Hepatocyte (in vitro differentiated cells): Measurements from ENCODE around the gene NDUFA8. TPM values are rescaled to one million over a fixed set of nuclear protein-coding genes. Genes with fewer than 3 reads are reported as not detected.

Experiments
- DNase-seq: peaks from one replicate; pipeline ENCODE4 v3.0.0-alpha.2; 2016; ENCODE audit warnings: low spot score
- H2AFZ ChIP-seq: fragments of 200-600 bp; sonication (generic); 2 replicates; pipeline ENCODE4 v1.6.0; 2016; ENCODE audit warnings: antibody characterized with exemption, mild to moderate bottlenecking
- H3K27ac ChIP-seq: fragments of 200-600 bp; sonication (generic); 2 replicates; pipeline ENCODE4 v1.5.1; 2016; ENCODE audit warnings: mild to moderate bottlenecking
- H3K27me3 ChIP-seq: fragments of 200-600 bp; sonication (generic); 2 replicates; pipeline ENCODE4 v1.6.1; 2016
- H3K36me3 ChIP-seq: fragments of 200-600 bp; sonication (generic); replicated peaks from 2 replicates; pipeline ENCODE4 v1.5.1; 2016; ENCODE audit warnings: low read depth; ENCODE audit not compliant: insufficient read depth
- H3K4me1 ChIP-seq: fragments of 200-600 bp; sonication (generic); 2 replicates; pipeline ENCODE4 v1.5.1; 2016; ENCODE audit warnings: mild to moderate bottlenecking, moderate library complexity; ENCODE audit not compliant: insufficient read depth
- H3K4me2 ChIP-seq: fragments of 200-600 bp; sonication (generic); 2 replicates; pipeline ENCODE4 v1.6.0; 2016
- H3K4me3 ChIP-seq: fragments of 200-600 bp; sonication (generic); 2 replicates; pipeline ENCODE4 v1.5.1; 2016; ENCODE audit warnings: mild to moderate bottlenecking
- H3K79me2 ChIP-seq: fragments of 200-600 bp; sonication (generic); 2 replicates; pipeline ENCODE4 v1.6.0; 2017; ENCODE audit warnings: mild to moderate bottlenecking
- H3K9me2 ChIP-seq: fragments of 200-600 bp; sonication (generic); replicated peaks from 2 replicates; pipeline ENCODE4 v1.6.0; 2017; ENCODE audit warnings: mild to moderate bottlenecking; ENCODE audit not compliant: insufficient read depth
- H3K9me3 ChIP-seq: fragments of 200-600 bp; sonication (generic); 2 replicates; pipeline ENCODE4 v1.5.1; 2016; ENCODE audit warnings: low read depth, mild to moderate bottlenecking
- H4K20me1 ChIP-seq: fragments of 200-600 bp; sonication (generic); 2 replicates; pipeline ENCODE4 v1.6.0; 2016; ENCODE audit warnings: mild to moderate bottlenecking; ENCODE audit not compliant: insufficient read depth, poor library complexity, severe bottlenecking
- EZH2 ChIP-seq: fragments of 200-600 bp; sonication (generic); IDR thresholded peaks from 2 replicates; pipeline ENCODE4 v1.6.1; 2016; ENCODE audit warnings: antibody characterized with exemption, mild to moderate bottlenecking, borderline replicate concordance
- EZH2phosphoT487 ChIP-seq: fragments of 200-600 bp; sonication (generic); IDR thresholded peaks from one replicate; pipeline ENCODE4 v1.6.1; 2018; ENCODE audit warnings: antibody characterized with exemption, mild to moderate bottlenecking, low read depth, moderate library complexity; ENCODE audit not compliant: unreplicated experiment, severe bottlenecking
- WGBS: methylation state at CpG from one replicate; pipeline ENCODE4 v1.1.6; 2016; ENCODE audit warnings: low lambda C conversion rate; ENCODE audit errors: missing lambda C conversion rate; 5-methylcytosine and 5-hydroxymethylcytosine counted together
- polyA plus RNA-seq: library from polyadenylated mRNA; unstranded; fragments of >200 nt; fragmentation: Nextera tagmentation; extraction: Ambion mirVana; gene quantifications from 2 replicates; pipeline ENCODE4 v1.2.1, GENCODE V29; 2016
- total RNA-seq: library from RNA; depleted of rRNA; stranded (reverse); fragments of >200 nt; gene quantifications from 2 replicates; pipeline ENCODE4 v1.2.3, GENCODE V29; 2014
- TF ChIP-seq, protein P1 (sequence below): fragments of 200-600 bp; sonication (generic); IDR thresholded peaks from 2 replicates; pipeline ENCODE4 v1.5.1; 2016; ENCODE audit warnings: antibody characterized with exemption, mild to moderate bottlenecking; ENCODE audit not compliant: poor library complexity

Gene NDUFA8
- total and polyA plus RNA-seq, 2 experiments from 2014 or later = 46.4 to 113 TPM

GRCh38 chr9:122128969-122129343 lies 30.6 kb downstream of the NDUFA8 start:
- Histone ChIP-seq H3K36me3 (no peaks in the 10 kb centered on the region), H3K9me2 (no peaks in the 10 kb centered on the region), H4K20me1 (no peaks in the 10 kb centered on the region), H3K4me3 (no peak overlapping the region), H3K79me2 (no peaks in the 10 kb centered on the region), H3K4me2 (no peak overlapping the region), H3K27me3 (peaks cover 44% of the 10 kb centered on the region), H3K4me1 (peaks cover 12% of the 10 kb centered on the region), H2AFZ (no peak overlapping the region), H3K27ac (no peak overlapping the region), H3K9me3 (no peaks in the 10 kb centered on the region)
- TF ChIP-seq, protein P1, sequence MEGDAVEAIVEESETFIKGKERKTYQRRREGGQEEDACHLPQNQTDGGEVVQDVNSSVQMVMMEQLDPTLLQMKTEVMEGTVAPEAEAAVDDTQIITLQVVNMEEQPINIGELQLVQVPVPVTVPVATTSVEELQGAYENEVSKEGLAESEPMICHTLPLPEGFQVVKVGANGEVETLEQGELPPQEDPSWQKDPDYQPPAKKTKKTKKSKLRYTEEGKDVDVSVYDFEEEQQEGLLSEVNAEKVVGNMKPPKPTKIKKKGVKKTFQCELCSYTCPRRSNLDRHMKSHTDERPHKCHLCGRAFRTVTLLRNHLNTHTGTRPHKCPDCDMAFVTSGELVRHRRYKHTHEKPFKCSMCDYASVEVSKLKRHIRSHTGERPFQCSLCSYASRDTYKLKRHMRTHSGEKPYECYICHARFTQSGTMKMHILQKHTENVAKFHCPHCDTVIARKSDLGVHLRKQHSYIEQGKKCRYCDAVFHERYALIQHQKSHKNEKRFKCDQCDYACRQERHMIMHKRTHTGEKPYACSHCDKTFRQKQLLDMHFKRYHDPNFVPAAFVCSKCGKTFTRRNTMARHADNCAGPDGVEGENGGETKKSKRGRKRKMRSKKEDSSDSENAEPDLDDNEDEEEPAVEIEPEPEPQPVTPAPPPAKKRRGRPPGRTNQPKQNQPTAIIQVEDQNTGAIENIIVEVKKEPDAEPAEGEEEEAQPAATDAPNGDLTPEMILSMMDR = no peak
- TF ChIP-seq EZH2 (no peak), EZH2phosphoT487 (no peak)
- DNase-seq = no peak
- 85% methylated on average over 7 of the region's 7 CpGs for WGBS

DNA sequence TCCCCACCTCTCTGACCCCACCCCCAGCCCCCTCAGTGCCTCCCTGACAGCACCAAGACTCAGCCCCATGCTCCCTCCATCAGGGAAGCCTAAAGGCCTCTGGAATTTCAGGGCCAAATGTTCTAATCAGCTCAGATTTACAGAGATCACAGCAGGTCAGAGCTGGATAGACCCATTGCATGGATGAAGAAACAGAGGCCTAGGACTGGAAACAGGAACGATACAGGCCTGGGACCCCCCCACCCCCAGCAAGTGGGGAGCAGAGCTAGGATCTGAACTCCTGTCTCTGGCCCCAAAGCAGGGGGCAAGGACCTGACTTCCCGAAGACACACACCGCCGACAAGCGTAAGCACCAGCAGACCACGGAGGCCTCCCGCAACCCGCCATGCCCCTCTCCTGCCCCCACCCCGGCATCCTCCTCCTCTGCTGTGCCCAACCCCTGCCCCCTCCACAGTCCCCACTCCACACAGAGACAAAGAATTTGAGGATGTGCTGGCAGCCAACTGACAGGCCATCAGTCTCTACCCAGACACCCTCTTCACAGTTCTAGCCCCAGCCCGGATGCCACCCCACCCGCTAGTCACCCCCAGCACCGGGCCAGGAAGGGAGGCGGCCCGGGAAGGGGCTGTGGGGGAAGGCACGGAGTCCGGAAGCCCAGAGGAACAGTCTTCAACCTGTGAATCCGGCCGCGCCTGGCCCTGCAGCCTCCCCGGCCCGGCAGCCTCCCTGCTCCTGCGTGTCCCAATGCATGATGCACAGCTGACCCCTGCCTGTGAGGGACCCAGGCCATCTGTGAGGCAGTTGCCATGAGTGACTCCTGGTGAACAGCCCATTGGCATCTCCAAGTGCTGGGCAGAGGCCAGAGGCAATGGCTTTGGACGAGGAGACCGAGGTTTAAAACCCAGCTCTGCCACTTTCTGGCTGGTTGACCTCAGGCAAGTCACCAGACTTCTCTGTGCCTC lies 31.3 kb downstream of the NDUFA8 start:
- Histone ChIP-seq H3K27ac (no peak overlapping the region), H3K9me3 (no peaks in the 10 kb centered on the region), H3K4me2 (no peak overlapping the region), H3K9me2 (no peaks in the 10 kb centered on the region), H4K20me1 (no peaks in the 10 kb centered on the region), H3K4me3 (no peak overlapping the region), H3K4me1 (peaks cover 12% of the 10 kb centered on the region), H3K27me3 (peaks cover 43% of the 10 kb centered on the region), H3K79me2 (no peaks in the 10 kb centered on the region), H3K36me3 (no peaks in the 10 kb centered on the region), H2AFZ (no peak overlapping the region)
- 96% methylated on average over 20 of the region's 24 CpGs for WGBS
- no peak for DNase-seq
- no peak for TF ChIP-seq EZH2phosphoT487
- TF ChIP-seq EZH2 = no peak
- TF ChIP-seq, protein P1 = no peak

DNA sequence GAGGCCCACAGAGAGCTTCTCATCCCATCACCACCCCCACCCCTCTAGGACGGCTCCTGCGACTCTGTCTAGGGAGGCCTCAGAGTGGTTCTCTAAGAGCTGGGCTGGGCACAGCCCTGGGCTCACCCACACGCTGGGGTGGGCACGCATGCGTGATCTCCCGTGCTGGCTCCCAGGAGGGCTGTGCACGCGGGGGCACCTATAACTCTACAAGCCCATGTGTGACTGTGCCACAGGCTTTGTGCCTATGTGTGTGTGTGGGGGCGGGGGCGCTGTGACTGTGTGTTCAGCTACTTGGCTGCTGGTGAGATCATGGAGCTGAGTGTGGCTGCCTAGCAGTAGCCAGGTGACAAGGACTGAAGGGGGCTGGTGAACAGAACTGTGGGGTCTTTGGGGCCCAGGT lies 32.2 kb downstream of the NDUFA8 start:
- no peak for DNase-seq
- 77% methylated on average over 10 of the region's 10 CpGs for WGBS
- no peaks in the 10 kb centered on the region for H3K9me3 ChIP-seq
- TF ChIP-seq EZH2phosphoT487 = no peak
- no peak for TF ChIP-seq EZH2
- TF ChIP-seq, protein P1 = no peak
- H4K20me1 ChIP-seq = no peaks in the 10 kb centered on the region
- H3K4me2 ChIP-seq = no peak overlapping the region
- no peaks in the 10 kb centered on the region for H3K36me3 ChIP-seq
- H3K4me1 ChIP-seq = peaks cover 12% of the 10 kb centered on the region
- H3K9me2 ChIP-seq = no peaks in the 10 kb centered on the region
- H3K27me3 ChIP-seq = peaks cover 42% of the 10 kb centered on the region
- no peak overlapping the region for H3K27ac ChIP-seq
- no peaks in the 10 kb centered on the region for H3K79me2 ChIP-seq
- no peak overlapping the region for H2AFZ ChIP-seq
- H3K4me3 ChIP-seq = no peak overlapping the region
